PC-3 (cell line): ENCODE measurements around the gene YJEFN3.

Experiments
- CTCF ChIP-seq: fragments of 300-600 bp; sonication (generic); conservative IDR thresholded peaks from 2 replicates; pipeline ENCODE4 v1.5.1; 2017; ENCODE audit warnings: antibody characterized with exemption, low read depth, mild to moderate bottlenecking, low read length
- EZH2 ChIP-seq: fragments of 300-600 bp; sonication (generic); IDR thresholded peaks from one replicate; pipeline ENCODE4 v1.6.1; 2017; ENCODE audit warnings: antibody characterized with exemption, mild to moderate bottlenecking, low read length; ENCODE audit not compliant: unreplicated experiment

- no peak for TF ChIP-seq CTCF
- no peak for TF ChIP-seq EZH2
Observed at GRCh38 chr19:19543101-19543500, 14.4 kb downstream of the YJEFN3 start.
